NCI-H1105 treated with DMSO at 0.1 percent for 48 hours (cell line): ENCODE data around the gene GATM.
"Not testable (repeated sequence)": the region's sequence is repeated elsewhere in the genome, so short reads cannot be mapped to it uniquely, and the experiment has no call there.

Experiments
- DNase-seq: peaks from one replicate; lab custom pipeline; 2025; lab: John Stamatoyannopoulos, UW

Gene GATM

DNA sequence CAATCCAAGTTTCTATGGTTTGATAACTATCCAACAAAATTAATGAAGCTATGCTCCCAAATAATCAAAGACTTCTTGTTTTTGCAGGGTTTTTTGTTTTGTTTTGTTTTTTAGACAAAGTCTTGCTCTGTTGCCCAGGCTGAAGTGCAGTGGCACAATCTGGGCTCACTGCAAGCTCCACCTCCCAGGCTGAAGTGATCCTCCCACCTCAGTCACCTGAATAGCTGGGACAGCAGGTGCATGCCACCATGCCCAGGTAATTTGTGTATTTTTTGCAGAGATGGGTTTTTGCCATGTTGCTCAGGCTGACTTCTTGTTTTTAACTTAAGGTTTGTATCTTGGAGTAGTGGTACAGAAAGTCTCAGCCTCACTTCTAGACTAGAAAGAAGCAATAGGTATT is 11.0 kb upstream of the GATM start:
- DNase-seq, result no peak

DNA sequence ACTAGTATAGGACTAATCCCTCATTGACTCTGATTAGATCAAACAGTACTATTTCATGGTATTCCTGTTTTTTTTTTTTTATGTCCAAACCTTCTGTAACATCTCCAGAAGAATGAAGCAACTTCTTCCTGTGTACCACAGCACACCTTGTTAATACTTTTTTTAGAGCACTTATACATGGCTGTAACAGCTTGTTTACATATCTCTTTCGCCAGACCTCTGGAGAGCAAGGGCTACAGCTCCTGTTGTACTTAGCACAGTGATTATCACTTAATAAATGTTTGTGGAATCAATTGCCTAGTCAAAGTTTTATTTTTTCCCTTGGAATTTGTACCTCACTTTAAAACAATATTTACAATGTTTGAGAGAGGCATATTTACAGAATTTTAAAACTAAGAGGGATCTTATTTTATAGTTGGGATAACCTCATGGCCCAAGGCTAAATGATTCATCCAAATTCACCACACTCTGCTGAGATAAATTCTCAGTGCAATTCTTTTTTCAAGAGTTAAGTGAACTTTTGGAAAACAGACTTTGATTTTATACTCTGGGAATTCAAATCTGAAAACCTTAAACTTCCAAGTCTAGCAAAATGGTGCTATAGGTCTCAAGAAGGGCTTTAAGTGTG is 9.2 kb upstream of the GATM start:
- no peak for DNase-seq

DNA sequence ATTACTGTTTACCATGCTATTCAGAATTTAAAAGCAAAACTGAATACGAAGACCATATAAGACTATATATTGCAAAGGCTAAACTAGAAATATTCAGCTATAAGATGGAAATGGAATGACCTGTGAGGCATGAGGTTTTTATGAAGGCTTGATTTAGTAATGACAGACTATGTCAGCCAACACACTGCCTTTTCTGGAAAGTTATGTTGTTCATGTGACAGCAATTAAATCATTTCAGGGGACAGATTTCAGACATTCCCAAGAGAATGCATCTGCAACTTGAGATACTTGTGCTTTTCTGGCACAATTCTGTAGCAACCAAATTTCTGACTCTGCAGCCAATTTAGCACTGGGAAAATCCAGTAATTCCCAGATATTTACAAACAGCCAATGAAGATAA is 8.6 kb upstream of the GATM start:
- no peak for DNase-seq

DNA sequence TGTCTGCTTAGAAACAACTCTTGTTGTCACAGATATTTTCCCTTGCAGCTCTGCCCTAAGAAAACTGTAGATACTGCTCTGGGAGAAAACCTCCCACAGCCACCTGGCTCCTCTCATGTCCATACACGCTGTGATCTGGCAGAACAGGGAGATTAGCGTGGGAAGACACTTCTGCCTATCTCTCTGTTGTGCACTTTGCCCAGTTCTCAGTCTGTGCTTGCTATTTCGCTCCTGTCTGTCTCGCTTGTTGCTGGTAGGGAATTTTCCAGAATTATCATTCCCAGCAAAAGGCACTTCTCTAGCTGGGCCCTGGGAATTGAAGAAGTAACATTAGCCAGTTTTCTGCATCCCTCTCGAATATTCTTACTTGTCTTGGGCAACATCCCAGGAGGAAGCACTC is 8.1 kb upstream of the GATM start:
- no peak for DNase-seq

DNA sequence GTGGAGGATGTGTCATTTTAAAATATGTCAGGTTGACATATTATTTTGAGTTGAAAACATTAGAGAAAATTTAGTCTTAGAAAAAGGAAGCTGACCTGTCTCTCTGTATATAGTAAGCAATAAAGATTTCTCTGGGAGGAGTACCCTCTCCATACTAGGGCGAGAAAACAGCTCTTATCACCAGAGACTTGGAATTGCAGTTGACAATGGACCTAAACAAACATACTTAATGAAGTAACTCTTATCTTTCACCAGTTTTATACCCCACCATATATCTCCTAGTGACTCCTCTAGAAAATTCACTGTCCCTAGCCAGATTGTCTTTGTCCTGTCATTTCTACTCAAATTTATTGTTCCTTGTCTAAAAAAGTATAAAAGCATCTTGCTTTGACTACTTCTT is 7.2 kb upstream of the GATM start:
- no peak for DNase-seq

DNA sequence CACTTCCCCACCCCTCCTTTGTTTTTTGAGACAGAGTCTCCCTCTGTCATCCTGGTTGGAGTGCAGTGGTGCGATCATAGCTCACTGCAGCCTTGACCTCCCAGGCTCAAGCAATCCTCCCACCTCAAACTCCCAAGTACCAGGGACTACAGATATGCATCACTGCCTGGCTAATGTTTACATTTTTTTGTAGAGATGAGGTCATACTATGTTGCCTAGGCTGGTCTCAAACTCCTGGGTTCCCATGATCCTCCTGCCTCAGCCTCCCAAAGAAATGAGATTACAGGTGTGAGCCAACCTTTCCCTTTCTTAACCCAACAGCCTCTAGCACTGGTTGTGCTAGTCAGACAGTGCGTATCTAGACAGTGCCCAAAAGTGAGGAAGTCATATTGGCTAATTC is 6.4 kb upstream of the GATM start:
- no peak for DNase-seq

DNA sequence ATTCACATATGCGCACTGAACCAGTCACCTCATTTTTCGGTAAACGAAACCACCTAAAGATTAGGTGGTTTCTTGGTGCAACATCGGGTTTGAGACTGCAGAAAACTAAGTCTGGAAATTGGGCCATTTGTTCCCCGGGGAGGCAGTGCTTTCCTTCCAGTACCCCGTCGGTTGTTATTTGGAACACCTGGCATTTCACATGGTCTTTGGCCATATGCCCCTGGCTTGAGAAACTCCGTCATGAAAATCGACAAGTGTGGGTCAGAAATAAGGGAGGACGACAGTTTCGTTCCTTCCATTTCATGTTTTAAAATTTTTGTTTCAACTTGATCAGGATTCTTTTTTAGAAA is 544 bp upstream of the GATM start:
- DNase-seq, result no peak

DNA sequence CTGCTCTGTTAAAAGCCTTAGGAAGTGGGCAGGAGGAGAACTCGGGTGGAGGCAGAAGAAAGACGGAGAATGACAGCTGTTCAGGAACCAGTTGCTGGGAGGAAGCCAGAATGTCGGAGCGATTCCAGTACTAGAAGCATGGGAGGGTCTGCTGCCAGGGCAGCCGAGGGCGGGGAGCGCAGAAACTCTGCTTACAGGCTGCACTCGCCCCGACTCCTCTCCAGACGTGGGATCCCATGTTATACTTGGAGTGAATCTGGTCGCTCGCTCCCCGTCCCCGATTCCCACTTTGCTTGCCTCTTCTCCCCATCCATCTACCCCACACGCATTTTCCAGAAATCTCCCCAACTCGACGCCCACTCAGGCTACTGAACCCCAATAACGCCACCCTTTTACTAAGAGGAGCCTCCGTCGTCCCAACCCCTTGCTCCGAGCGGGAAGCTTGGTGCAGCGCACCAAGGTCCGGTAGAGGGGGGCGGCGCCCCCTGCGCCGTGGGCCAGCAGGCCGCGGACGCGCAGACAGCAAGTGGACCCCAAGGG is 665 bp downstream of the GATM start:
- DNase-seq, result peak; percentile 46

DNA sequence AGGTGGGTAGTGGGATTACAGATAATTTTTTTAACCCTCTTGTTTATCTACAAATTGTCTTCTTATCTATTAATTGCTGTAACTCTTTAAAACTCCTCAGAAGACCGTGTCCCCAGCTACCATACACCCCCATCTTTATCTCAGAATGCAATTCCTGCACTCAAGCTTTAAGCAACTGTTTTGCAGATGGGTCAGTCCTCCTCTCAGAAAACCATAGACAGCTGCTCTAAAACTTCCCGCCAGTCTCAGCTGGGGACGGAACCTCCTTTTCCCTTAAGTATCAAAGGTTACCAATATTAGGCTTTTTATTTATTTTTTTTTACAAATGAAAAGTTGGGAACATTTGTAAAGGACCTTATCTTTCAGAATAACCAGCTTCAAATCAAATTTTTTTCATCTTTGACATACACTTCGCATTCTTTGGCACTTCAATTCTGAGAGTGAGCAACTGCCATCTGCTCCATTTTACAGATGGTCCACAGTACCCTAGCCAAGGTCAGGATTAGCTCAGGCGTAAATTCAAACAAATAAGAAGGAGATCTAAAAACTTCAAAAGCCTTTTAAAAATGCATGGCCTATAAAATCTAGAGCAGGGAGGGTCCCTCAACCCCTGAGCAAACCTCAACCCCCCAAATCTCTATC is 1.3 kb downstream of the GATM start:
- DNase-seq, result no peak

DNA sequence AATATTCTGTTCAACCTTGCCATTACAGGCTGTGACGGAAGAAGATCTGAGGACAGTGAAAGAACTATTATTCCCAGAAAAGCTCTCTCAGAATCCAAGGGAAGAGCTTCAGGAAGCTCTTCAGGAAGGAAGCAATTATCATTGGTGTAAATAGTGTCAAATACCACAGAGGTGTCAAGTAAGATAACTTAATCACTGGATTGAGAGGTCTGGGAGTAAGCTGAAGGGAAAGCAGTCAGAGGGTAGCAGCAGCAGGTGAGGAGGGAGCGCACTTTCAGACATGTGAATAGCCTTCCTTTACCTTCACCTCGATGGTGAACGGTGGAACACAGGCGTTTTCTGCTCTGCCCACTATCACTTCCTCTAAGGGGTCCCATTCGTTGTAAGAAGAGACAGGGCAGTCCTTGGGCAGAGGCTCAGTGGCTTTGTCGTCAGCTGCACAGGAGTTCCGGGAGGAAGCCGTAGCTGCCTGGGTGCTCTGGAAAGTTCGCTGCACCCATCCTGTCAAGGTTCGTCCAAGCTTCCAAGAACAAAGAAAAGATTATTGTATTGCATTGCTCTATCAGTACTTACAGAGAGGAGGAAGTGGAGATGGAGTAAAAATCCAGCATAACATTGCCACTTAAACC is 1.9 kb downstream of the GATM start:
- DNase-seq, result no peak

DNA sequence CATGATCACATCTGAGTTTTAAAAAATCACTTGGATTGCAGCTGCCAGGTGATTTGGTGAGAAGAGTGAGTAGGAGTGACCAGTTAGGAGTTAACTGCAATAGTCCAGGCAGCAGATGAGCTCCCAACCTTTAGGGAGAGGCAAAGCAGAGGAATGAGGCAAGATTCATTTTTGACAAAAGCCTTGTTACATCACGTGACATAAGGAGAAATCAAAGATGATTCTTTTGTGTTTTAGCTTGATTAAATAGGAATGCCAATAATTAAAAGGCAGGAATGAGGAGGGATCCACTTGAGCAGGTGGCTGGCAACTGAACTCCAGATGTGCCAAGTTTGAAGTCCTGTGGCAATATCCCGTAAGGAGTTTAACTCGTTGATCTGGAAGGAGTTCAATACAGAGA is 2.5 kb downstream of the GATM start:
- no peak for DNase-seq

DNA sequence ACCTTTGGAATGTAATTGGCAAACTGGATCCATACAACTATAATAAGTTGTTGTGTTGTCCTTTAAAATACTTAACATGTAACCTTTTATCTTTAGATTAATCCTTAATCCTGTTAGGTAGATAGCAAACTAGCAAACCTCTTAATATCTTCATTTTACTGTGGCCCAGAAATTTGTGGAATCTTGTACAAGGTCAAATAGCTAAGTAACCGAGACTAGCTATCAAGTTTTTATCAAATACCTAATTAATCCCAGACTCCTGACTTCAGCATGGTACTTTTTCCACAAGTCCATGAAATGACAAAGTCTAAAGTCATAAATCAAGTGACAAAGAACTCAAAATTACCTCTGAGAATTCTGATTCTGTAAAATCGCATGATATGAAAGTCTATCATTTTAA is 4.4 kb downstream of the GATM start:
- no peak for DNase-seq

DNA sequence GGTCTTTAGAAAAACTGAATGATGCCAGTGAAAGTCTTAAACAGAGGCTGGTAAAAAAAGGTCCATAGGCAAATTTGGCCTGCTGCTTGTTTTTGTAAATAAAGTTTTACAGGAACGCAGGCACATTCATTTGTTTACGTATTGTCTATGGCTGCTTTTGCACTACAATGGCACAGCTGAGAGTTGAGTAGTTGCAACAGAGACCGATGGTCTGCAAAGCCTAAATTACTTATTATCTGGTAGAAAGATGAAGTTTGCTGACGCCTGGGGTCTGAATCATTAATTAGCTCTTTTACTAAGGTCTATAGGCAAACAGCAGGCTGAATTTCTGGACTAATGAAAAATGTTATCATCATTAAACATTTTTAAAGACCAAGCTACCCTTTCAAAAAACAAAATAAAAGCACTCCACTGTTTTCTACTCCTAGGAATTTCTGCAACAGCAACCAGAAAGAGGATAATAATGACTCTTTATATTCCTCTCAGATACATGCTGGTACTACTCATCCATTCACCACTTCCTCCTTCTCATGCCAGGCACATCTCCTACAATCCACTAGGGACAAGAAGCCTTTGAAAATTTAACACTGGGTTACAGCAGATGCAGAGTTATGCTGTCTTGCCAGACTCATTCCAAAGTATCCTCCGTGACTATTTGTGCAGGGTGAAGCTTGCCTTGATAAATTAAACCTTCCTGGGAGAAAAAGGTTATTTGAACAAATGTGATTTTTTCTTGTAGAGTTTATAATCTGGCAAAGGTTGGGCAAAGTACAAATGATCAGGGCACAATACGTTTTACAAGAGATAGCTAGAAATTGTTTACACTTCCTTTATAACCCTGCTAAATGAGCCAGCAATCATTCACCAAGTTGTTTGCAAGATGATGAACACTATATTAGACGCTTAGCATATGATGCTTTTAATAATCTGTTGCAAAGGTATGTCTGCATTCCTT is 6.0 kb downstream of the GATM start:
- no peak for DNase-seq

DNA sequence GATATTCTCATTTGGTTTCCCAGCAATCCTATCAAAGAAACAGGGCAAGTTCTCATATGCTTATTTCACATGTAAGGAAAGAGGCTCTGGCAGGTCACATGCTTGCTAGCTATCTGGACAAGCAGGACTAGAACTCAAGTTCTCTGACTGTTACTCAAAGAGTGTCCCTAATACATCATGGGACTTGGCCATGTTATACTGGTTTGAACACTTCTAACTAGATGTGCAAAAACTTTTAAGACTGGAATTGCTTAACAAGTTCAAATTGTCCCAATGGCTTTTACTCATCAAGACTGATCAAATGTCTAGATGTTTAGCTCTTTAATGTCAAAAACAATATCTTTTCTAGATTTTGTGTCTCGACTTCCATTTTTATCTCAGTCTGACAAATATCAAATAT is 6.8 kb downstream of the GATM start:
- no peak for DNase-seq

DNA sequence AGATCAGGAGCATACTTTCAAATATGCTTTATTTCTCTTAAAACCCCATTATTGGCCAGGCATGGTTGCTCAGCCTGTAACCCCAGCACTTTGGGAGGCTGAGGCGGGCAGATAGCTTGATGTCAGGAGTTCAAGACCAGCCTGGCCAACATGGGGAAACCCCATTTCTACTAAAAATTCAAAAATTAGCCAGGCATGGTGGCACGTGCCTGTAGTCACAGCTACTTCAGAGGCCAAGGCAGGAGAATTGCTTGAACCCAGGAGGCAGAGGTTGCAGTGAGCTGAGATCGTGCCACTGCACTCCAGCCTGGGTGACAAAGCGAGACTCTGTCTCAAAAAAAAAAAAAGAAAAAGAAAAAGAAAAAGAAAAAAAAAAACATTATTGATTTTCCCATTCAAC is 8.3 kb downstream of the GATM start:
- not testable (repeated sequence) for DNase-seq

DNA sequence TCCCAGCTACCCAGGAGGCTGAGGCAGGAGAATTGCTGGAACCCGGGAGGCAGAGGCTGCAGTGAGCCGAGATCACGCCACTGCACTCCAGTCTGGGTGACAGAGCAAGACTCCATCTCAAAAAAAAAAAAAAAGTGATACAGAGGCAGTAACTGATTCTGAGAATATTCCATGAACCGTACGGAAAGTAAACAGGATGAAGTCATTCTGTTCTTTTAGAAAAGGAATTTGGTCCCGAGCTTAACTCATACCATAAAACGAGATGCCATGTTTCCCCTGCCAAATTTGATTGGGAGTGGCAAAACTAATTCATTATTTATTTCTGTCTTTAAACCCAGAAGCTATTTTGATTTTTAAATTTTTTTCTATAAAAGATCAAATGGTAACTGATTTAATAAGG is 11.1 kb downstream of the GATM start:
- not testable (repeated sequence) for DNase-seq

DNA sequence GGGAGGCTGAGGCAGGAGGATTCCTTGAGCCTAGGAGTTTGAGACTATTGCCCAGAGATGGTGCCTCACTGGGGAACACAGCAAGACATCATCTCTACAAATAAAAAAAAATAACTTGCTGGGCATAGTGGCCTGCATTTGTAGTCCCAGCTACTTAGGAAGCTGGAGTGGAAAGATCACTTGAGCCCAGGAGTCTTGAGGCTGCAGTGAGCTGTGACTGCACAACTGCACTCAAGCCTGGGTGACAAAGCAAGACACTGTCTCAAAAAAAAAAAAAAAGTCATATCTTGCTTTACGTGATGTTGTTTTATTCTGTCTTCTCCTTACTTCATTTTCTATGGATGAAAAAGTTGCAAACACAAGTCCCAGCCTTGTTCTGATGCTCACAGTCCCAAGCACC is 14.1 kb downstream of the GATM start:
- no peak for DNase-seq

DNA sequence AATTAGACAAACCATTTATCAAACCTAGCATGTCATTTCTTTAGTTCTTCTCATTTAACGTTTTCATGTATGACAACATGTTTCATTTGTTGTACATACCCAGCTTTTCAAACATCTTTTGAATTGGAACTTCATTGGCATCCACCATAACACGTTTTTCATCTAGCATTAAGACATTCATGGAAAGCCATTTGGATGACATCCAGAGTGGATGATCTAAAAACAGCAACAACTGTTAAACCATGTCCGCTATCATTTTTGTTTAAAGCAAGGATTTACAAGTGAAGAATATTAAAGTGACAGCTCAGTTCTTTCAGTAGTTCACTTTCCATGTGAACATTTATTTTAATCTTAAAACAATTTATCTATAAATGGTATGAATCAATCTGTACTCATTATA is 14.5 kb downstream of the GATM start:
- DNase-seq, result no peak

DNA sequence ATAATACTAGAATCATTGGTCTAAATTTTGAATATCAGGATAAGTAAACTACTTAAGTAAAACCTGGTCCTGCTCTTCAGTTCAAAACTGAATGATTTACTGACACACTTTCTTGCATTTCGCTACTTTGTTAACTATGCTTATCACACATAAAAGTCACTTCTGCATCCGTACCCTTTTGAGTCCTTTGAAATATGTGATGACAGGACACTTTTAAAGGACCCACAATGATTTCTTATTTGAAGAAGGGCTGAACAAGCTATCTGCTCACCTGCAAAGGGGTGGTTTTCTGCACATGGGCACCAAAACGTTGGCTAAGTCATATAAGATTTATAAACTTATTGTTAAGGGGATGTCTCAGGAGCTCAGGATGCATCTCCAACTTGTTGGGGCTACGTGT is 15.0 kb downstream of the GATM start:
- DNase-seq, result no peak

DNA sequence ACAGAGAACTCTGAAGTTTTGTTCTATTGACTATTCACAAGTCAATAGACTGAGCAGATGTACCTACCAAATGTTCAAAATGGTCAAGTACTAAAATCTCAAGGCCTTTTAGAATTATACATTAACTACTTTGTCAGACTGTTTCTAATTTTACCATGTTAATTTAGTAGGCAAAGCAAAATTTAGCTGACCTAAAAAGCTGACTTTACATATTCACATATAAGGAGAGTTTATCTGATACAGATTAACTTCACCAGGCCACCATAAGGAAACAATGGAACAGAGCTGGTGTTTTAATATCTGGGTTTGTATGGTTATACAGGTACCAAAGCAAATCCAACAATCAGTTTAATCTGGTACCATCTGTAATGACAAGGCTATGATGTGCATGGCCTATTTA is 15.9 kb downstream of the GATM start:
- no peak for DNase-seq

DNA sequence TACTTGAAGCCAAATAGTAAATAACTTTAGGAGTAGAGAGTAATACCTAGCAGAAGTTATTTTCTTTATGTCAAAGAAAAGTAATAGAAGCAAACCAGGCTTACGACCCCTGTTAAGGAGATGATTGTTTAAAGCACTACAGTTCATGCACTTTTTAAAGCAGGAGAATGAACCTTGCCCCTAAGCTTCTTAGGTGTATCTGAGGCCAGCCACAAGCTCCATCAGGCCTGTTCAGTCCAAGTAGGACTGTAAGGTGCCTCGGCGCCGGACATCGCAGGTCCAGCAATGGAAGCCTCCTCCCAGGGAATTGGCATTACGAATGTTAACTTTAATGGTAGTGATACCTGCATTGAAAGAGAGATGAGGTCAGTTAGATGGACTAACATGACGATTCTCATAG is 16.5 kb downstream of the GATM start:
- DNase-seq, result no peak

DNA sequence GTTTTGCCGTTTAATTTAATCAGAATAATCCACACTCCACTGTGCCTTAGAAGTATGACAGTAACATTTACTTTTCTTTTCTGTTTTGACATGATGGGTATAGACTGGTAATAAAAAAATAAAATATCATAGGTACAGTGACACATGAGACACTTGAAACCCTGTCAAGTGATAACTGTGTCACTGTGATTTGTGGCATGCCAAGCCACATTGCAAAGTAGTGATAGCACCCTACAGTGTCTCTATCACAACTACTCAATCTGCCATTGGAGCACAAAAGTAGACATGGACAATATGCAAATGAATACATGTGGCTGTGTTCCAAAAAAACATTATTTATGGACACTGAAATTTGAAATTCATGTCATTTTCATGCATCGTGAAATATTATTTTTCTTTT is 22.5 kb downstream of the GATM start:
- DNase-seq, result no peak

DNA sequence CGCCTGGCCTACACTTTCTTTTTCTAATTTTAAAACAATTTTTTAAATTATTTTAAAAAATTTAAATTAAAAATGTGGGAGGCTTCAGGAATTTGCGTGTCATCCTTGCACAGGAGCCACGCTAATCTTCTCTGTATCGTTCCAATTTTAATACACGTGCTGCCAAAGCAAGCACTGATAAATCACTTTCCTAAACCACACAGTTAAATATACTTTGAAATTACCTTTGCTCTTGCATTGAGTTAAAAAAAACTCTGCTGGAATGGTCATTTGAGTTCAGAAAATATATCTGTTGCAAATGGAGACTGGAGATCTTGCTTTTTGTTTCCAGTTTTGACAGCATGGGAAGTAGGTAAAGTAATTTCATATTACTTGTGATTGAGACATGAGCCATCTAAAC is 23.6 kb downstream of the GATM start:
- no peak for DNase-seq
